Lower leg skin (tissue), 4 donors: ENCODE results near the gene DSCAML1. TPM values are rescaled to one million over a fixed set of nuclear protein-coding genes. Genes with fewer than 3 reads are reported as not detected.

ENCODE experiments used
- DNase-seq, 2 donors: peaks; one replicate each; pipeline ENCODE4 v3.0.0-alpha.2; 2019; ENCODE audit warnings: low spot score in 2 of 2
- H3K4me3 ChIP-seq: fragments of 200-600 bp; sonication (generic); 2 replicates; pipeline ENCODE4 v1.5.1; 2017; ENCODE audit warnings: mild to moderate bottlenecking, low read depth; ENCODE audit not compliant: poor library complexity, severe bottlenecking
- CTCF ChIP-seq, 3 donors: fragments of 450-650 bp; IDR thresholded peaks; one replicate each; pipeline ENCODE4 v1.5.1; 2016; ENCODE audit warnings: antibody characterized with exemption in 3 of 3, mild to moderate bottlenecking in 3 of 3, moderate library complexity in 2 of 3
- POLR2A ChIP-seq, 2 donors: fragments of 450-650 bp; IDR thresholded peaks; one replicate each; pipeline ENCODE4 v1.6.1; 2016 to 2017; ENCODE audit warnings: antibody characterized with exemption in 2 of 2, mild to moderate bottlenecking in 1 of 2, moderate library complexity in 1 of 2
- WGBS, 2 donors: methylation state at CpG; one replicate each; pipeline ENCODE4 v1.1.5; 2018; 5-methylcytosine and 5-hydroxymethylcytosine counted together
- intact Hi-C: fragments of 100-400 bp; cut with DNase I; formaldehyde crosslinking; loops from one replicate; pipeline ENCODE4 v1.15.0; 2023; ENCODE audit warnings: low total_unique reads
- total RNA-seq, 4 donors: library from RNA; depleted of rRNA; stranded (reverse); fragments of >200 nt; gene quantifications; one replicate each; pipeline ENCODE4 v1.1.0, GENCODE V29; 2016

The DSCAML1 gene
- total RNA-seq, 4 donors from 2014 or later, result 0.07 to 0.13 (median 0.08) TPM

- intact Hi-C loops, result no loop called here
- no peak overlapping the region for H3K4me3 ChIP-seq
- TF ChIP-seq POLR2A (IDR thresholded peaks at IDR 0.05) (no peak), CTCF (IDR thresholded peaks at IDR 0.05) (no peak)
- WGBS, 2 donors, result 96 to 99% methylated on average over 8 of the region's 8 CpGs
- DNase-seq, result no peak
These were observed 6.9 kb upstream of the DSCAML1 start for GRCh38 chr11:117803896-117804295.

GRCh38 chr11:117799634-117800033, 2.6 kb upstream of the DSCAML1 start:
- TF ChIP-seq POLR2A (IDR thresholded peaks at IDR 0.05) (no peak), CTCF (IDR thresholded peaks at IDR 0.05) (no peak)
- WGBS, 2 donors, result 53 to 61% methylated on average over 2 to 5 of the region's 5 CpGs
- no peak overlapping the region for H3K4me3 ChIP-seq
- DNase-seq, result no peak
- intact Hi-C loops, result no loop called here

GRCh38 chr11:117796456-117796871, 552 bp downstream of the DSCAML1 start:
- intact Hi-C loops, result no loop called here

GRCh38 chr11:117795638-117796455, 1.2 kb downstream of the DSCAML1 start:
- 12 to 15% methylated on average over 37 to 51 of the region's 53 CpGs for WGBS, 2 donors
- TF ChIP-seq CTCF (IDR thresholded peaks at IDR 0.05) (no peak), POLR2A (IDR thresholded peaks at IDR 0.05) (no peak)
- DNase-seq, result no peak
- H3K4me3 ChIP-seq, result no peak overlapping the region
- intact Hi-C loops, result no loop called here

More at GRCh38 chr11:117796456-117796871, 552 bp downstream of the DSCAML1 start:
- TF ChIP-seq CTCF (IDR thresholded peaks at IDR 0.05) (no peak), POLR2A (IDR thresholded peaks at IDR 0.05) (no peak)
- H3K4me3 ChIP-seq, result no peak overlapping the region
- no peak for DNase-seq
- 1 to 8% methylated on average over 5 to 31 of the region's 35 CpGs for WGBS, 2 donors

GRCh38 chr11:117794772-117795629, 2.0 kb downstream of the DSCAML1 start:
- H3K4me3 ChIP-seq, result no peak overlapping the region
- TF ChIP-seq CTCF (IDR thresholded peaks at IDR 0.05), result no peak
- no peak for TF ChIP-seq POLR2A (IDR thresholded peaks at IDR 0.05)
- 60 to 62% methylated on average over 29 of the region's 29 CpGs for WGBS, 2 donors
- intact Hi-C loops, result no loop called here
- DNase-seq, result no peak
